HG03571 (cell line): Measurements from ENCODE around the gene GAGE12G.
"Not testable (repeated sequence)": the region's sequence is repeated elsewhere in the genome, so short reads cannot be mapped to it uniquely, and the experiment has no call there.

ENCODE experiments used
- ATAC-seq: cut with Tn5 transposase; IDR thresholded peaks from one replicate; pipeline ENCODE4 v1.9.1; 2021; ENCODE audit not compliant: unreplicated experiment

GAGE12G gene, protein sequence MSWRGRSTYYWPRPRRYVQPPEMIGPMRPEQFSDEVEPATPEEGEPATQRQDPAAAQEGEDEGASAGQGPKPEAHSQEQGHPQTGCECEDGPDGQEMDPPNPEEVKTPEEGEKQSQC

DNA sequence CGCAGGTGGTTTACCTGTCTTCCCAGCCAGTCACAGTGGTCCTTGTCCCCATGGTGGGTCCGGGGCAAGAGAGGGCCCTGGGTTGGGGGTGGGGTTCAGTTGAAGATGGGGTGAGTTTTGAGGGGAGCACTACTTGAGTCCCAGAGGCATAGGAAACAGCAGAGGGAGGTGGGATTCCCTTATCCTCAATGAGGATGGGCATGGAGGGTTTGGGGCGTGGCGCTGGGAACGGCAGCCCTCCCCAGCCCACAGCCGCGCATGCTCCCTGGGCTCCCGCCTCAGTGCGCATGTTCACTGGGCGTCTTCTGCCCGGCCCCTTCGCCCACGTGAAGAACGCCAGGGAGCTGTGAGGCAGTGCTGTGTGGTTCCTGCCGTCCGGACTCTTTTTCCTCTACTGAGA is at the start of gene GAGE12G:
TSS of gene GAGE12G (plus strand) at position 301 of the 400 bp plus-strand sequence. CDS start 1,155 bp downstream, outside the sequence.
- ATAC-seq = not testable (repeated sequence)

DNA sequence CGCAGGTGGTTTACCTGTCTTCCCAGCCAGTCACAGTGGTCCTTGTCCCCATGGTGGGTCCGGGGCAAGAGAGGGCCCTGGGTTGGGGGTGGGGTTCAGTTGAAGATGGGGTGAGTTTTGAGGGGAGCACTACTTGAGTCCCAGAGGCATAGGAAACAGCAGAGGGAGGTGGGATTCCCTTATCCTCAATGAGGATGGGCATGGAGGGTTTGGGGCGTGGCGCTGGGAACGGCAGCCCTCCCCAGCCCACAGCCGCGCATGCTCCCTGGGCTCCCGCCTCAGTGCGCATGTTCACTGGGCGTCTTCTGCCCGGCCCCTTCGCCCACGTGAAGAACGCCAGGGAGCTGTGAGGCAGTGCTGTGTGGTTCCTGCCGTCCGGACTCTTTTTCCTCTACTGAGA is 38.3 kb upstream of the GAGE12G start, which contains the start of gene GAGE12C:
TSS of gene GAGE12C (plus strand) at position 301 of the 400 bp plus-strand sequence. CDS start 1,155 bp downstream, outside the sequence.
- not testable (repeated sequence) for ATAC-seq

DNA sequence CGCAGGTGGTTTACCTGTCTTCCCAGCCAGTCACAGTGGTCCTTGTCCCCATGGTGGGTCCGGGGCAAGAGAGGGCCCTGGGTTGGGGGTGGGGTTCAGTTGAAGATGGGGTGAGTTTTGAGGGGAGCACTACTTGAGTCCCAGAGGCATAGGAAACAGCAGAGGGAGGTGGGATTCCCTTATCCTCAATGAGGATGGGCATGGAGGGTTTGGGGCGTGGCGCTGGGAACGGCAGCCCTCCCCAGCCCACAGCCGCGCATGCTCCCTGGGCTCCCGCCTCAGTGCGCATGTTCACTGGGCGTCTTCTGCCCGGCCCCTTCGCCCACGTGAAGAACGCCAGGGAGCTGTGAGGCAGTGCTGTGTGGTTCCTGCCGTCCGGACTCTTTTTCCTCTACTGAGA is 28.8 kb upstream of the GAGE12G start, which contains the start of gene GAGE12D:
TSS of gene GAGE12D (plus strand) at position 301 of the 400 bp plus-strand sequence. CDS start 1,155 bp downstream, outside the sequence.
- ATAC-seq = not testable (repeated sequence)

DNA sequence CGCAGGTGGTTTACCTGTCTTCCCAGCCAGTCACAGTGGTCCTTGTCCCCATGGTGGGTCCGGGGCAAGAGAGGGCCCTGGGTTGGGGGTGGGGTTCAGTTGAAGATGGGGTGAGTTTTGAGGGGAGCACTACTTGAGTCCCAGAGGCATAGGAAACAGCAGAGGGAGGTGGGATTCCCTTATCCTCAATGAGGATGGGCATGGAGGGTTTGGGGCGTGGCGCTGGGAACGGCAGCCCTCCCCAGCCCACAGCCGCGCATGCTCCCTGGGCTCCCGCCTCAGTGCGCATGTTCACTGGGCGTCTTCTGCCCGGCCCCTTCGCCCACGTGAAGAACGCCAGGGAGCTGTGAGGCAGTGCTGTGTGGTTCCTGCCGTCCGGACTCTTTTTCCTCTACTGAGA is 19.2 kb upstream of the GAGE12G start, which contains the start of gene GAGE12E:
TSS of gene GAGE12E (plus strand) at position 301 of the 400 bp plus-strand sequence. CDS start 1,155 bp downstream, outside the sequence.
- not testable (repeated sequence) for ATAC-seq

DNA sequence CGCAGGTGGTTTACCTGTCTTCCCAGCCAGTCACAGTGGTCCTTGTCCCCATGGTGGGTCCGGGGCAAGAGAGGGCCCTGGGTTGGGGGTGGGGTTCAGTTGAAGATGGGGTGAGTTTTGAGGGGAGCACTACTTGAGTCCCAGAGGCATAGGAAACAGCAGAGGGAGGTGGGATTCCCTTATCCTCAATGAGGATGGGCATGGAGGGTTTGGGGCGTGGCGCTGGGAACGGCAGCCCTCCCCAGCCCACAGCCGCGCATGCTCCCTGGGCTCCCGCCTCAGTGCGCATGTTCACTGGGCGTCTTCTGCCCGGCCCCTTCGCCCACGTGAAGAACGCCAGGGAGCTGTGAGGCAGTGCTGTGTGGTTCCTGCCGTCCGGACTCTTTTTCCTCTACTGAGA is 9.7 kb upstream of the GAGE12G start, which contains the start of gene GAGE12F:
TSS of gene GAGE12F (plus strand) at position 301 of the 400 bp plus-strand sequence. CDS start 1,155 bp downstream, outside the sequence.
- ATAC-seq = not testable (repeated sequence)

DNA sequence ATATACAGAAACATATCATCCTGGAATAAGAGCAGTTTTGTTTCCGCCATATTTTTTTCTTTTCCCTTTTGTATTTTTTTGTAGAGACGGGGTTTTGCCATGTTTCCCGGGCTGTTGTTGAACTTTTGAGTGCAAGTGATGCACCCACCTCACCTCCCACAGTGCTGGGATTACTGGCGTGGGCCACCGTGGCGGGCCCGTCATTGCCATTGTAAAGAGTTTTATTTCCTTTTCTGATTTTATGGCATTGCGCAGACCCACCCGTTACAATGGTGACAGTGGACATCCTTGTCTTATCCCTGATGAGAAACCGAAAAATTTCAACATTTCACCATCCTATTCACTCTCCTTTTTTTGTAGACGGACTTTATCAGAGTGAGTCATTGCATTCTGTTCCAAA is 1.5 kb upstream of the GAGE12G start:
- not testable (repeated sequence) for ATAC-seq

DNA sequence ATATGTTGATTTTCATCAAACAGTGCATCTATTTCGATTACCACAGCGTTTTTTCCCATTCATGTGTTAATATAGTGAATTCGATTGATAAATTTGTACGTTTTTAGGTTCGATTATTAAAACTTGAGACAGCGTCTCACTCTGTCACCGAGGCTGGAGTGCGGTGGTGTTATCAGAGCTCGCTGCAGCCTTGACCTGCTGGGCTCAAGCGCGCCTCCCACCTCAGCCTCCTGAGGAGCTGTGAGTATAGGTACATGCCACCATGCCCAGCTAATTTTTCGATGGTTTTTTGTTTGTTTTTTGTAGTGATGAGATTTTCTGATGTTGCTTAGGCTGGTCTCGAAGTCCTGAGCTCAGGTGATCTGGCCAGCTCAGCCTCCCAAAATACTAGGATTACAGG is 1.0 kb upstream of the GAGE12G start:
- ATAC-seq = not testable (repeated sequence)

DNA sequence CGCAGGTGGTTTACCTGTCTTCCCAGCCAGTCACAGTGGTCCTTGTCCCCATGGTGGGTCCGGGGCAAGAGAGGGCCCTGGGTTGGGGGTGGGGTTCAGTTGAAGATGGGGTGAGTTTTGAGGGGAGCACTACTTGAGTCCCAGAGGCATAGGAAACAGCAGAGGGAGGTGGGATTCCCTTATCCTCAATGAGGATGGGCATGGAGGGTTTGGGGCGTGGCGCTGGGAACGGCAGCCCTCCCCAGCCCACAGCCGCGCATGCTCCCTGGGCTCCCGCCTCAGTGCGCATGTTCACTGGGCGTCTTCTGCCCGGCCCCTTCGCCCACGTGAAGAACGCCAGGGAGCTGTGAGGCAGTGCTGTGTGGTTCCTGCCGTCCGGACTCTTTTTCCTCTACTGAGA is 9.4 kb downstream of the GAGE12G start, which contains the start of gene GAGE12H:
TSS of gene GAGE12H (plus strand) at position 301 of the 400 bp plus-strand sequence. CDS start 1,155 bp downstream, outside the sequence.
- ATAC-seq = not testable (repeated sequence)

DNA sequence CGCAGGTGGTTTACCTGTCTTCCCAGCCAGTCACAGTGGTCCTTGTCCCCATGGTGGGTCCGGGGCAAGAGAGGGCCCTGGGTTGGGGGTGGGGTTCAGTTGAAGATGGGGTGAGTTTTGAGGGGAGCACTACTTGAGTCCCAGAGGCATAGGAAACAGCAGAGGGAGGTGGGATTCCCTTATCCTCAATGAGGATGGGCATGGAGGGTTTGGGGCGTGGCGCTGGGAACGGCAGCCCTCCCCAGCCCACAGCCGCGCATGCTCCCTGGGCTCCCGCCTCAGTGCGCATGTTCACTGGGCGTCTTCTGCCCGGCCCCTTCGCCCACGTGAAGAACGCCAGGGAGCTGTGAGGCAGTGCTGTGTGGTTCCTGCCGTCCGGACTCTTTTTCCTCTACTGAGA is 19.0 kb downstream of the GAGE12G start, which contains the start of gene GAGE2A:
TSS of gene GAGE2A (plus strand) at position 301 of the 400 bp plus-strand sequence. CDS start 1,155 bp downstream, outside the sequence.
- not testable (repeated sequence) for ATAC-seq

DNA sequence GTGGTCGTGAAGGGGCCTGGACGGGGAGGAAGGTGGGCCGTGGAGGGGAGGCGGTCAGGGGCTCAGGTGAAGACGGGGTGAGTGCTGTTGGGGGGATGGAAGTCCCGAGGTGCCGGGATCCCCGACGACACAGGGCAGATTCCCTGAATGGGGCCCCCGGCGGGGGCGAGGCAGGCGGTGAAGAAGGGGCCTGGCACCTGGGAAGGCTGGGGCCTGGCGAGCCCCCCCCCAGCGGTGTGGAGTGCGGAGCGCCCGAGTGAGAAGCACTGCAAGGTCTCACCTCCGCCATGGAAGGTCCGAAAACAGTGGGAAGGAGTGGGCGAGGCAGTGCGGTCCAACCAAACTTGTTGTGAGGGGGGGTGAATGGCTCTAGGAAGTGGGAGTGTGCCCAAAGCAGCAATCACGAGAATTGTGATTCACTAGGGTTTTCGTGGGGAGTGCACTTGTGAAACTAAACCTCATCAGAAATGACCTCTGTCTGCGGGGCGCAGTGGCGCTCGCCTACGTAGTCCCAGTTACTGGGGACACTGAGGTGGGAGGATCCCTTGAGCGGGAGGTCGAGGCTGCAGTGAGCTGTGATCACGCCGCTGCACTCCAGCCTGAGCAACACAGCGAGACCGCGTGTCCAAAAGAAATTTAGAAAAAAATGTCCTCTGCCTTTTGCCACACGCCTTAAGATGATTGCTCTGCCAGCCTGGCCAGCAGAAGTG is 19.7 kb downstream of the GAGE12G start:
- ATAC-seq = not testable (repeated sequence)

DNA sequence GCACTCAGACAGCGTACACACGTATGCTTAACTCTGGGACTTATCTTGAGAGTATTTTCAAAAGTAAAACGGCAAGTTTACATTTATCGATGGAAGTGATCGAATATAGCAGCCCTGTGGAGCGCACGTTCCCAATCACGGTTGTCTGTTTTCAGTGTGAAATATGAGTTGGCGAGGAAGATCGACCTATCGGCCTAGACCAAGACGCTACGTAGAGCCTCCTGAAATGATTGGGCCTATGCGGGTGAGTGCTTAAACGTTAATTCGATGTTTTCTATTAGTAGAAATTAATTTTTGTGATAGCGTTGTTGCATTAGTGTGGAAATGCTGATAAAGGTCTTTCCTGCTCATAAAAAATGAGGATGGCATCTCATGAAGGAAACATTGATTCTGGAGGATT is 20.3 kb downstream of the GAGE12G start:
- ATAC-seq = not testable (repeated sequence)

DNA sequence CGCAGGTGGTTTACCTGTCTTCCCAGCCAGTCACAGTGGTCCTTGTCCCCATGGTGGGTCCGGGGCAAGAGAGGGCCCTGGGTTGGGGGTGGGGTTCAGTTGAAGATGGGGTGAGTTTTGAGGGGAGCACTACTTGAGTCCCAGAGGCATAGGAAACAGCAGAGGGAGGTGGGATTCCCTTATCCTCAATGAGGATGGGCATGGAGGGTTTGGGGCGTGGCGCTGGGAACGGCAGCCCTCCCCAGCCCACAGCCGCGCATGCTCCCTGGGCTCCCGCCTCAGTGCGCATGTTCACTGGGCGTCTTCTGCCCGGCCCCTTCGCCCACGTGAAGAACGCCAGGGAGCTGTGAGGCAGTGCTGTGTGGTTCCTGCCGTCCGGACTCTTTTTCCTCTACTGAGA is 28.5 kb downstream of the GAGE12G start, which contains the start of gene GAGE1:
TSS of gene GAGE1 (plus strand) at position 301 of the 400 bp plus-strand sequence. CDS start 1,155 bp downstream, outside the sequence.
- ATAC-seq = not testable (repeated sequence)

DNA sequence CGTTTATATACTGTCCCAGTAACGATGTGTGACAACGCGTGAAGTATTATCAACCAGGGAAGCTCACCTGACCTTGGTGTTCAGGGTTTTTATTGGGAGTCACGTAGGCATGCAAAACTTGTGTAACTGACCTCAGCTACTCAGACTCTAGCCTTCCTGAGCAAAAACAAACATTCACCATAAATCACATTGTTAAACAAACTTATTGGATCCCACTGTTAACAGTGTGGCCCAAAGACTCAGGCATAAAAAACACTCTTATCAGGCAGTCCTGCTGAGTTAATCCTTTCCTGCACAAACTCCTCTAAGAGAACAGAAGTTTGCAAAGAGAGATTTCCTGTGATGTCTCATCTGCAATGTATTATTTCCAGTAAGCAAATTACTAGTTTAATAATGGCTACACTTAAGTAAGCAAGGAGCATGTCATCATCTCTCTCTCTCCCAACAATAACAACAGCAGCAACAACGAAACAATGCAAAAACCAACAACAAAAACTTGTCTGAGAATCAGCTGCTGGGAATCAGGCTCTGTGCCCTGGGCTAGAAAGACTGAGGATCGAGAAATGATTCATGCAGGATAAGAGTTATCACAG is 40.6 kb downstream of the GAGE12G start:
- no peak for ATAC-seq

DNA sequence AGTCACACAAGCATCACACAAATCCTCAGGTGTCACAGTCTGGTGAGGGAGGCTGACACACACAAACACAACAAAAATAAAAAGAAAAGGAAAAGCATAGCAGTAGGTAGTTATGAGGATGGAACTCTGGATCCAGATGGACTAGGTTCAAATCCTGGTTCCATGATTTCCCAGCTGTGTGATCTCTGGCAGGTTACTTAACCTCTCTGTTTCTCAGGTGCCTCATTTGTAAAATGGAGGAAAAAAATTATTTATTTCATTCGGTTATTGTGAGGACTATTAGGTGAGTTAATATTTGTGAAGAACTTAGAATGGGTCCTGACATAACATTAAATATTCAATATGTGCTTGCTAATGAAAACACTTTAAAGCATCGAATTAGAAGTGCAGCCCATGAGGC is 48.4 kb downstream of the GAGE12G start:
- ATAC-seq = no peak
